Stimulated activated CD8-positive, alpha-beta memory T cell treated with anti-CD3 and anti-CD28 coated beads, Interleukin-4, amount 100 ng/mL, for 24 hours (primary cell): ENCODE data around the gene IMMP2L.
"Not testable (repeated sequence)": the region's sequence is repeated elsewhere in the genome, so short reads cannot be mapped to it uniquely, and the experiment has no call there.

ENCODE experiments used
- DNase-seq: peaks from one replicate; pipeline ENCODE4 v3.0.0-alpha.2; 2020; ENCODE audit warnings: low read depth

The IMMP2L gene

GRCh38 chr7:111074071-111074747, 488.1 kb downstream of the IMMP2L start:
- DNase-seq: no peak

- not testable (repeated sequence) for DNase-seq
These were observed 489.6 kb downstream of the IMMP2L start for GRCh38 chr7:111072658-111073057.

- no peak for DNase-seq
These were observed 490.7 kb downstream of the IMMP2L start for GRCh38 chr7:111071556-111071955.

GRCh38 chr7:111068618-111069017, 493.7 kb downstream of the IMMP2L start:
- no peak for DNase-seq

GRCh38 chr7:111067682-111068081, 494.6 kb downstream of the IMMP2L start:
- no peak for DNase-seq

GRCh38 chr7:111067251-111067650, 495.0 kb downstream of the IMMP2L start:
- no peak for DNase-seq

- no peak for DNase-seq
These were observed 499.1 kb downstream of the IMMP2L start for GRCh38 chr7:111063166-111063565.

GRCh38 chr7:111059833-111060232, 502.5 kb downstream of the IMMP2L start:
- no peak for DNase-seq

GRCh38 chr7:111057066-111057465, 505.2 kb downstream of the IMMP2L start:
- DNase-seq: no peak

- no peak for DNase-seq
These were observed 505.9 kb downstream of the IMMP2L start for GRCh38 chr7:111056371-111056770.

GRCh38 chr7:111053035-111053434, 509.3 kb downstream of the IMMP2L start:
- no peak for DNase-seq

- DNase-seq: no peak
These were observed 510.5 kb downstream of the IMMP2L start for GRCh38 chr7:111051832-111052231.

- no peak for DNase-seq
These were observed 511.3 kb downstream of the IMMP2L start for GRCh38 chr7:111050875-111051416.

GRCh38 chr7:111049971-111050680, 512.2 kb downstream of the IMMP2L start:
- no peak for DNase-seq

GRCh38 chr7:111047595-111047994, 514.7 kb downstream of the IMMP2L start:
- no peak for DNase-seq

- no peak for DNase-seq
These were observed 516.8 kb downstream of the IMMP2L start for GRCh38 chr7:111045449-111045848.

- DNase-seq: no peak
These were observed 518.7 kb downstream of the IMMP2L start for GRCh38 chr7:111043561-111043960.

- DNase-seq: no peak
These were observed 519.5 kb downstream of the IMMP2L start for GRCh38 chr7:111042842-111043241.

GRCh38 chr7:111041577-111041976, 520.7 kb downstream of the IMMP2L start:
- no peak for DNase-seq

- DNase-seq: no peak
These were observed 524.1 kb downstream of the IMMP2L start for GRCh38 chr7:111038185-111038584.

- no peak for DNase-seq
These were observed 530.4 kb downstream of the IMMP2L start for GRCh38 chr7:111031916-111032315.

- DNase-seq: no peak
These were observed 532.0 kb downstream of the IMMP2L start for GRCh38 chr7:111030336-111030735.

- no peak for DNase-seq
These were observed 532.6 kb downstream of the IMMP2L start for GRCh38 chr7:111029574-111030251.
